GM21723 (cell line): Measurements from ENCODE around the gene MAML1.
A peak's percentile ranks its signal among the peaks of the same experiment; 100 is the strongest.
"Not testable (repeated sequence)": the region's sequence is repeated elsewhere in the genome, so short reads cannot be mapped to it uniquely, and the experiment has no call there.

Source experiments
- ATAC-seq: cut with Tn5 transposase; IDR thresholded peaks from one replicate; pipeline ENCODE4 v1.9.1; 2021; ENCODE audit warnings: mild to moderate bottlenecking, moderate library complexity; ENCODE audit not compliant: unreplicated experiment

MAML1 gene

GRCh38 chr5:179732412-179732917 lies at the start of gene MAML1:
MAML1 (plus strand) TSS chr5:179732822; CDS start chr5:179733113, 291 bp downstream.
- ATAC-seq, result peak; percentile 95

GRCh38 chr5:179689212-179689611 lies 43.4 kb upstream of the MAML1 start:
- not testable (repeated sequence) for ATAC-seq

- no peak for ATAC-seq
Measured at GRCh38 chr5:179694561-179694960, 38.1 kb upstream of the MAML1 start.

- no peak for ATAC-seq
Measured at GRCh38 chr5:179696603-179697002, 36.0 kb upstream of the MAML1 start.

- ATAC-seq, result no peak
Measured at GRCh38 chr5:179697108-179697507, 35.5 kb upstream of the MAML1 start.

GRCh38 chr5:179697543-179697942 lies 35.1 kb upstream of the MAML1 start:
- not testable (repeated sequence) for ATAC-seq

- peak; percentile 92 for ATAC-seq
Measured at GRCh38 chr5:179697993-179698934, 34.4 kb upstream of the MAML1 start.

GRCh38 chr5:179698935-179699615 lies 33.5 kb upstream of the MAML1 start, which contains the start of gene CANX:
CANX (plus strand) TSS chr5:179698967; CDS start chr5:179705682, 6,715 bp downstream.
- ATAC-seq, result no peak

- no peak for ATAC-seq
Measured at GRCh38 chr5:179699616-179700237, 32.9 kb upstream of the MAML1 start.

GRCh38 chr5:179700401-179700918 lies 32.2 kb upstream of the MAML1 start:
- ATAC-seq, result no peak

GRCh38 chr5:179716286-179716685 lies 16.3 kb upstream of the MAML1 start:
- ATAC-seq, result no peak

GRCh38 chr5:179720222-179720621 lies 12.4 kb upstream of the MAML1 start:
- ATAC-seq, result no peak

- no peak for ATAC-seq
Measured at GRCh38 chr5:179724163-179724562, 8.5 kb upstream of the MAML1 start.

GRCh38 chr5:179727106-179727505 lies 5.5 kb upstream of the MAML1 start:
- ATAC-seq, result no peak

GRCh38 chr5:179729303-179729702 lies 3.3 kb upstream of the MAML1 start:
- no peak for ATAC-seq

- ATAC-seq, result no peak
Measured at GRCh38 chr5:179729727-179730126, 2.9 kb upstream of the MAML1 start.

- ATAC-seq, result no peak
Measured at GRCh38 chr5:179730356-179730755, 2.3 kb upstream of the MAML1 start.

GRCh38 chr5:179730852-179731251 lies 1.8 kb upstream of the MAML1 start:
- ATAC-seq, result no peak

GRCh38 chr5:179731791-179732411 lies 721 bp upstream of the MAML1 start:
- ATAC-seq, result peak; percentile 6
